Purkinje cell (primary cell): ENCODE results near the gene RBMS2. TPM values are rescaled to one million over a fixed set of nuclear protein-coding genes. Genes with fewer than 3 reads are reported as not detected.

ENCODE experiments used
- polyA plus RNA-seq: library from polyadenylated mRNA; unstranded; fragments of >200 nt; fragmentation: Nextera tagmentation; gene quantifications from 2 replicates; pipeline ENCODE4 v1.2.1, GENCODE V29; 2014

The RBMS2 gene
- 0.30 and 0.83 TPM in 2 replicates for polyA plus RNA-seq

DNA sequence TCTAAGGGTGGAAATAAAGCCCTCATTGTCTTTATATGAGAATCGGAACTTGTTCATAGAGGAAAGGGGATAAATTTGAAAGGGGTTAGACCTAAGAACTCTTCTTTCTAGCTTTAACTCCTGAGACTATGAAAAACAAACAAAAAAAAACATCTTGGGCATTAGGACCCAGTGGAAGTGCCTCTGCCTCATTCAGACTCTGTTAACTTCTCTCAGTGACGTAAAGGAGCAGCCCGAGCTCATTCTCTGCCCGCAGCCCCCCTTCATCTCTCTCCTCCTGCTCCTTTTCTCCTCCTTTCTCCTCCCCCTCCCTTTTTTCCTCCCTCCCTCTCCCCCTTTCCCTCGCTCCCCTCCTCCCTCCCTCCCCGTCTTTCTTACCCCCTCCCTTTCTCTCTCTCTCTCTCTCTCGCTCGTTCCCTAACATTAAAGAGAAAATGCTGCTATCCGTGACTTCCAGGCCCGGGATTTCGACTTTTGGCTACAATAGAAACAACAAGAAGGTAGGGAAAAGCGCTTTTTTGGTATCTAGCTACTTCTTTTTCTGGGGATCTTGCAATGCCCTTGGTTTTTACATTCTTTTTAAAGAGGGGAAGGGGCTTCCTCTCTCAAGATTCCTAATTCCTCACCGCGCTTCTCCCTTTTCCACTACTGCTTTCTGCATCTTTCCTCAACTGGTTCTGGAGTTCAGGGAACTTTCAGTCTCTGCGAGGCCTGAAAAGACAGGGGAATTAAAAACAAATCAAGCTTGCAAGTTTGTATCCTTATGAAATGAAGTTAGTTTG, at the start of gene RBMS2:
TSS of gene RBMS2 (plus strand) at position 231 of the 782 bp plus-strand sequence. CDS start at position 435, 204 bp downstream.

DNA sequence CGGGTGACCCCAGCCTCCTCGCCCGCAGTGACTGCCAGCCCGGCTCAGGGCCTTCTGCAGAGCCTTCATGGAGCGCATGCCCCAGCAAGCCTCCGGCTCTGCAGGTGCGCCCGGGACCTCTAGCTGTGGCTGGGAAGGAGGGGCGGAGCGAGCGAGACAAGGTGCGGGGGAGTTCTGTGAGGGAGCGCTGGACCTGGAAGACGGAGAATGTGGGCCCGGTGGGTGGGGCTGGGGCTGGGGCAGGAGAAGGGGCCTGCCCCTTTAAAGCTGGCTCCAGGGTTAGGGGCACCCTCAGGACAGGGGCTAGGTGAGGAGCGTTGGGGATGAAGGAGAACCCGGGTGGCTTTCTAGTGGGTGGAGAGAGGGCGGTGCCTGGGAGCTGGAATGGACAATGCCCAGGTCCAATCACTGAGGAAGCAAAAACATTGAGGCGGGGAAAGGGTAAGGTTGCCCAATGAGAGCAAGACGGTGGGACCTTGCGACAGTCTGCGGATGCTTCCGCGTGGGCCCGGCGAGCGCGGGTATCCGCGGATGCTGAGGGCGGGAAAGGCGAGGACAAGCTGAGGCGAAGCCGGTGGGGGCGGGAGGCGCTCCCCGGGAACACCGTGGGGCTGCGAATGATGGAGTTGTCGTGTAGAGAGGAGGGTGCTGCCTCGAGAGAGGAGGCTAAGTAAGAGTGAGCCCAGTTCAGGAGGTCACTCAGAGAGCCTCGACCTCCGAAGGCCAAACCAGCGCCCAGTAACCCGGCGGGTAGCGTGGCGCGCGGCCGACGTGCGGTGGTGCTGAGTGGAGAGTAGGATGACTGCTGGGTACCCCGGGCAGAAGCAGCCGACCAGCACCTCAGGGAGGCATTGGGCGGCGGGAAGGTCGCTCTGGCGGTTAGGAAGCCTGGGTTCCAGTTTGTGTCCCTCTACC, 33.3 kb upstream of the RBMS2 start, which contains the start of gene GLS2:
TSS of gene GLS2 (minus strand) at position 121 of the 915 bp plus-strand sequence. CDS start at position 78, 43 bp downstream.

GRCh38 chr12:56630180-56630632, 108.6 kb downstream of the RBMS2 start, which contains the start of gene BAZ2A:
BAZ2A (minus strand) TSS chr12:56630326; CDS start chr12:56617530, 12,796 bp downstream.

Other genes with a start within 250 kb of the RBMS2 start
- gene CS, start 221.5 kb upstream of the RBMS2 start, polyA plus RNA-seq: 117 and 124 TPM in 2 replicates
- gene CNPY2, start 205.8 kb upstream of the RBMS2 start, polyA plus RNA-seq: 115 and 134 TPM in 2 replicates
- 10.5 and 12.1 TPM in 2 replicates for gene PAN2, start 187.8 kb upstream of the RBMS2 start, polyA plus RNA-seq
- gene IL23A, start 182.9 kb upstream of the RBMS2 start, polyA plus RNA-seq: not detected in 2 replicates
- 9.7 and 26.8 TPM in 2 replicates for gene STAT2, start 161.7 kb upstream of the RBMS2 start, polyA plus RNA-seq
- gene APOF, start 159.0 kb upstream of the RBMS2 start, polyA plus RNA-seq: 0.32 TPM in 1 of 2 replicates, not detected in the other
- gene TIMELESS, start 72.4 kb upstream of the RBMS2 start, polyA plus RNA-seq: 0.20 and 0.63 TPM in 2 replicates
- 0.51 TPM in 1 of 2 replicates, not detected in the other for gene MIP, start 67.2 kb upstream of the RBMS2 start, polyA plus RNA-seq
- gene SPRYD4, start 53.2 kb upstream of the RBMS2 start, polyA plus RNA-seq: 1.6 and 3.1 TPM in 2 replicates
- 8.9 and 18.7 TPM in 2 replicates for gene GLS2, start 33.7 kb upstream of the RBMS2 start, polyA plus RNA-seq
- gene BAZ2A, start 108.5 kb downstream of the RBMS2 start, polyA plus RNA-seq: 4.4 and 17.9 TPM in 2 replicates
- gene ATP5F1B, start 124.2 kb downstream of the RBMS2 start, polyA plus RNA-seq: 2,487 and 2,988 TPM in 2 replicates
- 186 and 202 TPM in 2 replicates for gene PTGES3, start 166.5 kb downstream of the RBMS2 start, polyA plus RNA-seq
- gene NACA, start 203.5 kb downstream of the RBMS2 start, polyA plus RNA-seq: 903 and 969 TPM in 2 replicates
- gene PRIM1, start 230.5 kb downstream of the RBMS2 start, polyA plus RNA-seq: 6.0 and 11.7 TPM in 2 replicates
- 21.1 and 25.0 TPM in 2 replicates for gene HSD17B6, start 241.5 kb downstream of the RBMS2 start, polyA plus RNA-seq